Uterus (tissue), 2 donors: ENCODE data around the gene DTX4.

Source experiments
- POLR2A ChIP-seq, 2 donors: fragments of 450-650 bp; IDR thresholded peaks; one replicate each; pipeline ENCODE4 v1.6.1; 2016; ENCODE audit warnings: antibody characterized with exemption in 2 of 2, mild to moderate bottlenecking in 1 of 2, moderate library complexity in 1 of 2
- TF ChIP-seq, protein P1 (sequence below), 4 experiments: fragments of 200-600 bp in 2 of 4; fragments of 450-650 bp in 2 of 4; sonication (generic) in 2 of 4; IDR thresholded peaks; one replicate each; pipeline ENCODE4 v1.5.1; 2016 to 2019; ENCODE audit warnings: antibody characterized with exemption in 4 of 4, mild to moderate bottlenecking in 2 of 4, moderate library complexity in 1 of 4

- TF ChIP-seq, protein P1, sequence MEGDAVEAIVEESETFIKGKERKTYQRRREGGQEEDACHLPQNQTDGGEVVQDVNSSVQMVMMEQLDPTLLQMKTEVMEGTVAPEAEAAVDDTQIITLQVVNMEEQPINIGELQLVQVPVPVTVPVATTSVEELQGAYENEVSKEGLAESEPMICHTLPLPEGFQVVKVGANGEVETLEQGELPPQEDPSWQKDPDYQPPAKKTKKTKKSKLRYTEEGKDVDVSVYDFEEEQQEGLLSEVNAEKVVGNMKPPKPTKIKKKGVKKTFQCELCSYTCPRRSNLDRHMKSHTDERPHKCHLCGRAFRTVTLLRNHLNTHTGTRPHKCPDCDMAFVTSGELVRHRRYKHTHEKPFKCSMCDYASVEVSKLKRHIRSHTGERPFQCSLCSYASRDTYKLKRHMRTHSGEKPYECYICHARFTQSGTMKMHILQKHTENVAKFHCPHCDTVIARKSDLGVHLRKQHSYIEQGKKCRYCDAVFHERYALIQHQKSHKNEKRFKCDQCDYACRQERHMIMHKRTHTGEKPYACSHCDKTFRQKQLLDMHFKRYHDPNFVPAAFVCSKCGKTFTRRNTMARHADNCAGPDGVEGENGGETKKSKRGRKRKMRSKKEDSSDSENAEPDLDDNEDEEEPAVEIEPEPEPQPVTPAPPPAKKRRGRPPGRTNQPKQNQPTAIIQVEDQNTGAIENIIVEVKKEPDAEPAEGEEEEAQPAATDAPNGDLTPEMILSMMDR (IDR thresholded peaks at IDR 0.05), result no peak
- no peak for TF ChIP-seq POLR2A (IDR thresholded peaks at IDR 0.05)
Observed at GRCh38 chr11:59205648-59206047, 33.7 kb downstream of the DTX4 start.
